Immature natural killer cell (primary cell): ENCODE measurements around the gene KBTBD6. TPM values are rescaled to one million over a fixed set of nuclear protein-coding genes. Genes with fewer than 3 reads are reported as not detected.
A peak's percentile ranks its signal among the peaks of the same experiment; 100 is the strongest.
"Not testable (repeated sequence)": the region's sequence is repeated elsewhere in the genome, so short reads cannot be mapped to it uniquely, and the experiment has no call there.

Source experiments
- DNase-seq, 3 donors: peaks; one replicate each; pipeline ENCODE4 v3.0.0; 2022; ENCODE audit warnings: mixed read lengths in 1 of 3
- H3K27ac Mint-ChIP-seq, 6 donors: one replicate each; pipeline ENCODE4 v1.8.0; 2020; ENCODE audit warnings: mixed read lengths in 6 of 6, mild to moderate bottlenecking in 5 of 6, inconsistent platforms in 4 of 6, moderate library complexity in 3 of 6
- H3K27me3 Mint-ChIP-seq, 3 donors: one replicate each; pipeline ENCODE4 v1.8.0; 2020 to 2021; ENCODE audit warnings: low read depth in 3 of 3, mild to moderate bottlenecking in 3 of 3, mixed read lengths in 3 of 3, moderate library complexity in 3 of 3, inconsistent platforms in 1 of 3
- H3K36me3 Mint-ChIP-seq, 3 donors: one replicate each; pipeline ENCODE4 v1.8.0; 2020; ENCODE audit warnings: mixed read lengths in 3 of 3, inconsistent platforms in 2 of 3, mild to moderate bottlenecking in 2 of 3
- H3K4me1 Mint-ChIP-seq, 2 donors: one replicate each; pipeline ENCODE4 v1.8.0; 2020; ENCODE audit warnings: inconsistent platforms in 2 of 2, mild to moderate bottlenecking in 2 of 2, mixed read lengths in 2 of 2, moderate library complexity in 1 of 2
- H3K4me3 Mint-ChIP-seq, 5 donors: one replicate each; pipeline ENCODE4 v1.8.0; 2020; ENCODE audit warnings: mild to moderate bottlenecking in 5 of 5, mixed read lengths in 5 of 5, inconsistent platforms in 3 of 5, moderate library complexity in 3 of 5
- H3K9me3 Mint-ChIP-seq, 6 donors: one replicate each; pipeline ENCODE4 v1.8.0; 2020; ENCODE audit warnings: mild to moderate bottlenecking in 6 of 6, mixed read lengths in 6 of 6, inconsistent platforms in 4 of 6, moderate library complexity in 3 of 6
- polyA plus RNA-seq, 3 donors: library from polyadenylated mRNA; unstranded; fragments of 300-500 nt; fragmentation: Illumina TruSeq; gene quantifications; one replicate each; pipeline ENCODE4 v1.2.3, GENCODE V29; 2021

Gene KBTBD6
- polyA plus RNA-seq, 3 donors from 2014 or later: 1.7 to 9.0 (median 2.3) TPM

GRCh38 chr13:41122838-41123237, 9.8 kb downstream of the KBTBD6 start:
- Mint-ChIP-seq H3K27me3 (no peaks in the 10 kb centered on the region), H3K36me3 (peaks cover 4 to 17% (median 7%) of the 10 kb centered on the region in 3 donors), H3K4me3 (no peak overlapping the region), H3K27ac (no peak overlapping the region), H3K4me1 (peaks cover 0 to 1% of the 10 kb centered on the region in 2 donors), H3K9me3 (no peaks in the 10 kb centered on the region)
- no peak for DNase-seq

DNA sequence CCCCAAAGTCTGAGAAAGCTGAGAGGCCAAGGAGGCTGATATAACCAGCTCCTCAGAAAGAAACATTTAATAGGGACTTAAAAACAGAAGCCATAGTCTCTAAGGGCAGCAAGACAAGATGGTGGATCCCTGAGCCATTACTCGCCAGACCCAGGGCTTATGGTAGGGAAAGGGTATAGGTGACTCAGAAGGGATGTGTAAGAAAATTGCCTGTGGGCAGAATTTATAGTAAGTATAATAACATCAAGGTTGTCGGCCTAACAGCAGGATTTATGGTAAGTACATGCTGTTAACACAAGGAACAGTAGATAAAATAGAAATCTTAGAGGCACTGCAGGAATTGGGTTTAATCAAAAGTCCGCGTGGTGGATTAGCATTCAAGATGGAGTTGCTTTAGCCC, 14.7 kb downstream of the KBTBD6 start:
- no peak for DNase-seq
- Mint-ChIP-seq H3K27ac (no peak overlapping the region), H3K27me3 (peaks cover 0 to 2% (median 0%) of the 10 kb centered on the region in 3 donors), H3K9me3 (no peaks in the 10 kb centered on the region), H3K4me3 (no peak overlapping the region), H3K4me1 (no peaks in the 10 kb centered on the region), H3K36me3 (no peaks in the 10 kb centered on the region)

GRCh38 chr13:41111454-41111853, 21.1 kb downstream of the KBTBD6 start:
- H3K27ac Mint-ChIP-seq: no peak overlapping the region
- no peak for DNase-seq
- H3K4me3 Mint-ChIP-seq: no peak overlapping the region
- no peaks in the 10 kb centered on the region for H3K9me3 Mint-ChIP-seq
- peaks cover 0 to 4% (median 0%) of the 10 kb centered on the region in 3 donors for H3K36me3 Mint-ChIP-seq
- H3K4me1 Mint-ChIP-seq: no peaks in the 10 kb centered on the region
- H3K27me3 Mint-ChIP-seq: peaks cover 0 to 2% (median 0%) of the 10 kb centered on the region in 3 donors

GRCh38 chr13:41107584-41108014, 25.0 kb downstream of the KBTBD6 start:
- H3K27me3 Mint-ChIP-seq: no peaks in the 10 kb centered on the region

DNA sequence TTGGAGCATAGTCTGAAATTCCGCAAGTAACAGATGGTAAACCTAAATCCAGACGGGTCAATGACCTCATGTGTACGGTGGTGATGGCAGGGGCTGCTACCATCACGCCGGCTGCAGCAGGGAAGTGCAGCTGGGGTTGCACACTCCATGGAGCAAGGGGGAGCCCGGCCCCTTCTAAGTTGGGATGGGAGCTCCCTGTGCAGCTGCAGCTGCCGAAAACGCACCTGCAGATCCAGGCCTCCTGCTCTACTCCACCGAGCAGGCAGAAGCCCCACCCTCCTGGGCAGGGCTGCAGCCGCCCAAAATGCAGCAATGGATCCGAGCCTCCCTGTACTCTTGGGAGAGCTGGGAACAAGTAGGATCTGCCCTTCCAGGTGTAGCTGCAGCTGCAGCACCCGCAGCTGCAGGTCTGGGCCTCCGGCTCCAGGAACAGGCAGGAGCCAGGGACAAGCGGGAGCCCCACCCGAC, 25.5 kb downstream of the KBTBD6 start:
- peaks cover 0 to 4% (median 0%) of the 10 kb centered on the region in 3 donors for H3K36me3 Mint-ChIP-seq
- H3K27me3 Mint-ChIP-seq: no peaks in the 10 kb centered on the region
- no peaks in the 10 kb centered on the region for H3K4me1 Mint-ChIP-seq
- no peak for DNase-seq
- no peak overlapping the region for H3K27ac Mint-ChIP-seq
- no peaks in the 10 kb centered on the region for H3K9me3 Mint-ChIP-seq
- no peak overlapping the region for H3K4me3 Mint-ChIP-seq

More at GRCh38 chr13:41107584-41108014, 25.0 kb downstream of the KBTBD6 start:
- Mint-ChIP-seq H3K36me3 (peaks cover 0 to 4% (median 0%) of the 10 kb centered on the region in 3 donors), H3K27ac (no peak overlapping the region), H3K4me1 (no peaks in the 10 kb centered on the region), H3K4me3 (no peak overlapping the region), H3K9me3 (no peaks in the 10 kb centered on the region)
- no peak for DNase-seq

GRCh38 chr13:41099986-41100385, 32.6 kb downstream of the KBTBD6 start:
- no peak for DNase-seq
- Mint-ChIP-seq H3K4me3 (no peak overlapping the region), H3K9me3 (no peaks in the 10 kb centered on the region), H3K27me3 (peaks cover 0 to 2% (median 0%) of the 10 kb centered on the region in 3 donors), H3K4me1 (no peaks in the 10 kb centered on the region), H3K36me3 (peaks cover 0 to 3% (median 0%) of the 10 kb centered on the region in 3 donors), H3K27ac (no peak overlapping the region)

- DNase-seq: no peak
- Mint-ChIP-seq H3K9me3 (no peaks in the 10 kb centered on the region), H3K27me3 (peaks cover 0 to 2% (median 0%) of the 10 kb centered on the region in 3 donors), H3K4me1 (no peaks in the 10 kb centered on the region), H3K27ac (no peak overlapping the region), H3K4me3 (no peak overlapping the region), H3K36me3 (peaks cover 0 to 3% (median 0%) of the 10 kb centered on the region in 3 donors)
Measured at GRCh38 chr13:41098761-41099160, 33.8 kb downstream of the KBTBD6 start.

- not testable (repeated sequence) for H3K4me3 Mint-ChIP-seq, H3K27ac Mint-ChIP-seq, H3K4me1 Mint-ChIP-seq, DNase-seq, H3K9me3 Mint-ChIP-seq, H3K36me3 Mint-ChIP-seq, H3K27me3 Mint-ChIP-seq
Measured at GRCh38 chr13:41095681-41096080, 36.9 kb downstream of the KBTBD6 start.

- Mint-ChIP-seq H3K27me3 (peaks cover 0 to 1% (median 0%) of the 10 kb centered on the region in 3 donors), H3K4me3 (no peak overlapping the region), H3K27ac (peak overlapping the region in 1 of 6 donors; percentile 61), H3K4me1 (no peaks in the 10 kb centered on the region), H3K36me3 (peaks cover 12 to 16% (median 14%) of the 10 kb centered on the region in 3 donors), H3K9me3 (no peaks in the 10 kb centered on the region)
- DNase-seq: no peak
Measured at GRCh38 chr13:41085961-41086585, 46.5 kb downstream of the KBTBD6 start.

- no peak overlapping the region for H3K4me3 Mint-ChIP-seq
- H3K27me3 Mint-ChIP-seq: no peaks in the 10 kb centered on the region
- no peak overlapping the region for H3K27ac Mint-ChIP-seq
- no peaks in the 10 kb centered on the region for H3K4me1 Mint-ChIP-seq
- DNase-seq: no peak
- peaks cover 30 to 52% (median 52%) of the 10 kb centered on the region in 3 donors for H3K36me3 Mint-ChIP-seq
- H3K9me3 Mint-ChIP-seq: no peaks in the 10 kb centered on the region
Measured at GRCh38 chr13:41079725-41080124, 52.9 kb downstream of the KBTBD6 start.

Other genes with a start within 250 kb of the KBTBD6 start
- 100 to 1,000 TPM in 1 of 3 donors, 10 to 100 TPM in 2; 76.8 to 128 (median 92.9) TPM for gene ELF1, start 113.5 kb downstream of the KBTBD6 start, polyA plus RNA-seq
- 1 to 10 TPM; 3.6 to 5.4 (median 4.4) TPM for gene WBP4, start 71.3 kb downstream of the KBTBD6 start, polyA plus RNA-seq
- 10 to 100 TPM in 1 of 3 donors, 1 to 10 TPM in 2; 5.1 to 14.8 (median 7.0) TPM for gene KBTBD7, start 61.8 kb upstream of the KBTBD6 start, polyA plus RNA-seq
- gene MTRF1, start 130.8 kb upstream of the KBTBD6 start, polyA plus RNA-seq: 1 to 10 TPM; 5.4 to 8.3 (median 7.3) TPM
- 10 to 100 TPM in 2 of 3 donors, 1 to 10 TPM in 1; 9.0 to 17.1 (median 10.7) TPM for gene NAA16, start 178.5 kb upstream of the KBTBD6 start, polyA plus RNA-seq